Ecto neural progenitor cell (in vitro differentiated cells): Measurements from ENCODE around the gene FOXP1.

Experiments
- DNase-seq: peaks from one replicate; pipeline ENCODE4 v3.0.0-alpha.2; 2018; ENCODE audit warnings: low spot score

Gene FOXP1

GRCh38 chr3:70963431-70964275 is 619.9 kb downstream of the FOXP1 start:
- no peak for DNase-seq

GRCh38 chr3:70959506-70960291 is 623.8 kb downstream of the FOXP1 start:
- no peak for DNase-seq

GRCh38 chr3:70952033-70952747 is 631.3 kb downstream of the FOXP1 start:
- no peak for DNase-seq

- DNase-seq: no peak
Observed at GRCh38 chr3:70951316-70951715, 632.2 kb downstream of the FOXP1 start.

- no peak for DNase-seq
Observed at GRCh38 chr3:70947579-70947978, 635.9 kb downstream of the FOXP1 start.

GRCh38 chr3:70943886-70944285 is 639.6 kb downstream of the FOXP1 start:
- no peak for DNase-seq

- no peak for DNase-seq
Observed at GRCh38 chr3:70933105-70933810, 650.3 kb downstream of the FOXP1 start.

- DNase-seq: no peak
Observed at GRCh38 chr3:70930066-70930465, 653.5 kb downstream of the FOXP1 start.

GRCh38 chr3:70927239-70927638 is 656.3 kb downstream of the FOXP1 start:
- no peak for DNase-seq

- DNase-seq: no peak
Observed at GRCh38 chr3:70926835-70927234, 656.7 kb downstream of the FOXP1 start.

- DNase-seq: no peak
Observed at GRCh38 chr3:70919661-70920060, 663.9 kb downstream of the FOXP1 start.

- DNase-seq: no peak
Observed at GRCh38 chr3:70919091-70919490, 664.4 kb downstream of the FOXP1 start.

- DNase-seq: no peak
Observed at GRCh38 chr3:70916375-70917055, 667.0 kb downstream of the FOXP1 start.

GRCh38 chr3:70914862-70915261 is 668.7 kb downstream of the FOXP1 start:
- DNase-seq: no peak

GRCh38 chr3:70911719-70912118 is 671.8 kb downstream of the FOXP1 start:
- DNase-seq: no peak

GRCh38 chr3:70905491-70905890 is 678.0 kb downstream of the FOXP1 start:
- no peak for DNase-seq
